K562 (cell line): ENCODE measurements around the gene DNAJB6. TPM values are rescaled to one million over a fixed set of nuclear protein-coding genes. Genes with fewer than 3 reads are reported as not detected.
A peak's percentile ranks its signal among the peaks of the same experiment; 100 is the strongest.

Source experiments
- CBFA2T2 ChIP-seq: fragments of 450-650 bp; conservative IDR thresholded peaks from 2 replicates; pipeline ENCODE4 v1.6.1; 2017; ENCODE audit warnings: mild to moderate bottlenecking
- CBFB ChIP-seq: sonication (generic); formaldehyde crosslinking; IDR thresholded peaks from 2 replicates; pipeline ENCODE4 v1.4.0; 2020; ENCODE audit warnings: mild to moderate bottlenecking, missing genetic modification reagents
- DPF2 ChIP-seq: fragments of 450-650 bp; IDR thresholded peaks from 2 replicates; pipeline ENCODE4 v1.6.1; 2016
- ETV1 ChIP-seq: fragments of 450-650 bp; conservative IDR thresholded peaks from 2 replicates; pipeline ENCODE4 v1.6.1; 2016; ENCODE audit warnings: missing genetic modification characterization, control low read depth, low read depth, missing compliant biosample characterization
- HDAC2 ChIP-seq: fragments of 450-650 bp; IDR thresholded peaks from 2 replicates; pipeline ENCODE4 v1.6.1; 2016; ENCODE audit warnings: mild to moderate bottlenecking
- HDAC8 ChIP-seq: fragments of 450-650 bp; IDR thresholded peaks from 2 replicates; pipeline ENCODE4 v1.6.1; 2016; ENCODE audit warnings: mild to moderate bottlenecking, missing genetic modification characterization, moderate library complexity, missing compliant biosample characterization
- MBD2 ChIP-seq: sonication (generic); IDR thresholded peaks from 2 replicates; pipeline ENCODE4 v1.6.1; 2016; ENCODE audit warnings: low read depth, borderline replicate concordance
- MTA1 ChIP-seq: fragments of 450-650 bp; IDR thresholded peaks from 2 replicates; pipeline ENCODE4 v1.6.1; 2017; ENCODE audit warnings: borderline replicate concordance
- STAT6 ChIP-seq: sonication (generic); formaldehyde crosslinking; IDR thresholded peaks from 2 replicates; pipeline ENCODE4 v1.8.1; 2023; ENCODE audit warnings: mild to moderate bottlenecking, missing genetic modification reagents
- TARDBP ChIP-seq: fragments of 450-650 bp; IDR thresholded peaks from 2 replicates; pipeline ENCODE4 v1.6.1; 2016
- USF1 ChIP-seq: sonication (generic); formaldehyde crosslinking; IDR thresholded peaks from 2 replicates; pipeline ENCODE4 v1.9.0; 2022; ENCODE audit warnings: mild to moderate bottlenecking, missing genetic modification reagents
- ZBTB1 ChIP-seq: sonication (generic); formaldehyde crosslinking; IDR thresholded peaks from 2 replicates; pipeline ENCODE4 v1.8.1; 2023; ENCODE audit warnings: missing genetic modification reagents, low read depth, mild to moderate bottlenecking, borderline replicate concordance
- ZNF431 ChIP-seq: sonication (generic); formaldehyde crosslinking; IDR thresholded peaks from 2 replicates; pipeline ENCODE4 v1.8.0; 2022; ENCODE audit warnings: mild to moderate bottlenecking, missing genetic modification reagents
- ZNF445 ChIP-seq: fragments of 250-450 bp; sonication (Bioruptor Pico); IDR thresholded peaks from 2 replicates; pipeline ENCODE4 v1.4.0; 2020; ENCODE audit warnings: low read depth, mild to moderate bottlenecking, moderate library complexity
- ZNF551 ChIP-seq: fragments of 250-450 bp; sonication (Bioruptor Pico); IDR thresholded peaks from 2 replicates; pipeline ENCODE4 v1.5.0; 2021; ENCODE audit warnings: mild to moderate bottlenecking, moderate library complexity
- polyA plus RNA-seq, 8 experiments: library from polyadenylated mRNA; depleted of rRNA in 4 of 8; stranded (reverse) in 5 of 8; unstranded in 3 of 8; fragments of >200 nt; fragmentation: Nextera tagmentation in 2 of 8; fragmentation: Illumina TruSeq in 1 of 8; extraction: Ambion mirVana in 2 of 8; extraction: Trizol in 1 of 8; gene quantifications; 2 replicates each; pipeline versions ENCODE4 v1.2.1 to v1.2.3, GENCODE V29; 2011 to 2014; ENCODE audit warnings: inconsistent platforms in 1 of 8, missing spikeins in 1 of 8
- total RNA-seq, 7 experiments: library from RNA; depleted of rRNA in 6 of 7; stranded (reverse); fragments of >200 nt in 6 of 7; fragmentation: Illumina TruSeq in 2 of 7; extraction: Trizol in 2 of 7; gene quantifications; 2 replicates each; pipeline versions ENCODE4 v1.2.1 to v1.2.3, GENCODE V29; 2011 to 2021; ENCODE audit warnings: low replicate concordance in 1 of 7

The DNAJB6 gene
- total and polyA plus RNA-seq, 9 of the 15 experiments (the other 6 are each of a cell fraction or from before 2014, with no cell fraction given), result 84.5 to 158 (median 135) TPM

GRCh38 chr7:157292770-157293412 lies 43.9 kb upstream of the DNAJB6 start (continued):
- TF ChIP-seq USF1 (CRISPR knock-in tag) (peak; percentile 32; the same call in 1 of the 2 replicates), TARDBP (no peak), ETV1 (tag) (no peak), ZBTB1 (CRISPR knock-in tag) (no peak), HDAC2 (no peak), STAT6 (no peak), HDAC8 (no peak), ZNF445 (no peak), DPF2 (no peak), CBFB (peak; percentile 37; the same call in 1 of the 2 replicates), ZNF431 (CRISPR knock-in tag) (no peak), MBD2 (no peak), CBFA2T2 (0 out of 2 replicates have a peak, but pooled peaks have one; percentile 9), ZNF551 (CRISPR knock-in tag) (no peak), MTA1 (no peak)
